ENCODE measurements around the gene TMPRSS6. TPM values are rescaled to one million over a fixed set of nuclear protein-coding genes. Genes with fewer than 3 reads are reported as not detected.
A peak's percentile ranks its signal among the peaks of the same experiment; 100 is the strongest.

The TMPRSS6 gene
- total RNA-seq, 1 donor from 2014 or later: 107 TPM

DNA sequence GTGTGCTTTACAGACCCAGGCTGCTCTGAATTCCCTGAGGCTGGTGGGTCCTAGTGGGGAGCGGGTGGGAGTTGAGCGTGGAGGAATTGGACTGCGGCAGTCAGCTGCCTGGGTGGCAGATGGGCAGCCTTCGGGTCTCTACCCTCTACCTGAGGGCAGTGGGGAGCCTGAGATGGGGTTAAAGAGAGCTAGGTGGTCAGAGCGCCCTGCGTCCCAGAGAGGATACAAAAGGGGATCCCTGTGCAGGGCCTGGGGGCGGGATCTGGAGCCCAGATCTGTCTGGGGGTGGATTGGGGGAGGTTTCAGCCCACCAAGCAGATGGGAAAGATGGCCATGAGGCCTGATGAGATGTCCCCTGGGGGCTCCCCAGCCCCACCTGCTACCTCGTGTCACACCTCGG is 39.8 kb downstream of the TMPRSS6 start:
- DNase-seq (ENCODE audit: low spot score): no peak
- ATAC-seq: no peak

DNA sequence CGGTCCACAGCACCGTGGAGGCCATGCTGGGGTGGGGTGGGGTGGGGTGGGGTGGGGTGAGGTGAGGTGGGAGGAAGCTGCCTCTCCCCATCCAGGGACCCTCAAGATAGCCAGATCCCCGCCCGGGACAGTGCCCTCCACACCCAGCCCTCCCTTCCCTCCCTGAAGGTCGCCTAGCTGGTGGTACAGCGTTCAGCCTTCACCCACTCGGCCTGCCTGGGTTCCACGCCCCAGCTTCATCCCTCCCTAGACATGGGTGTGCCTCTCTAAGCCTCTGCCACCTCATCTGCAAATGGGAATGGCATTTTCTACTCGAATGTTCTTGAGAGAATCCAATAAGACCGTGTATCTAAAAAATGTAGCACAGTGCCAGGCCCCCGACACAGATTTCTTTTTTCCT is 40.2 kb downstream of the TMPRSS6 start:
- ATAC-seq (no peak), DNase-seq (ENCODE audit: low spot score) (no peak)

DNA sequence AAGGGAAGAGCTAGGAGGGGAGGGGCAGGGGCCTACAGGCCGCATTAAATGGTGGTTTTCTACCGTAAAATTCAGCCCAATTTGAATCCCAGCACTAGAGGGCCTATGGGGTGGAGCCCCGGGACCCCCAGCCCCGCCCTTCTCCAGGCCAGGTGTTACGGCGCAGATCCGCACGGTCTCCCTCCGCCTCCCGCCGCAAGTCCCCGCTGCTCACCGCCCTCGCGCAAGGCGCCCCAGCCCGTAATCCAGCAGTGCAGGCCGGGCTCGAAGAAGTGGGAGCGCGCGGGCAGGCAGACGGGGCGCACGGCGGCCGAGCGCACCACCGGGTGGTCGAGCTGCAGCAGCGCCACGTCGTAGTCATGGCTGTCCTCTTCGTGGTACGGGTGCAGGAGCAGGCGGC is 40.7 kb downstream of the TMPRSS6 start:
- ATAC-seq (no peak), DNase-seq (ENCODE audit: low spot score) (no peak)

DNA sequence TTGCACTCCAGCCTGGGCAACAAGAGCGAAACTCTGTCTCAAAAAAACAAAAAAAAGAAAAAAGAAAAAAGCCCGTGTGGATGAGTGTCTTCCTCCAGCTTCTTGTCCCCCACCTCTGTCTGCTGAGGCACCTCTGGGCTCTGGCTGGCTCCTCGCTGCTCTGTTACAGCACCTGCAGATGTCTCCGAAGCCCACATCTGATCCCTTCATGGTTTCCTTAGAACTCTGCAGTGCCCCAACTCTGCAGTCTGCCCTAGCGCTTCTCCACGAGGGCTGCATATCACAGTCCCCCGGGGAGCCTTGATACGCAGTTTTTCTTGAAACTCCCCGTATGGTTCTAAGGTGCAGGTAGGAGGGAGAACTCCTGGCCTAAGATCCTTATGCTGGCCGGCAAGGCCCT is 42.1 kb downstream of the TMPRSS6 start:
- ATAC-seq (no peak), DNase-seq (ENCODE audit: low spot score) (no peak)

DNA sequence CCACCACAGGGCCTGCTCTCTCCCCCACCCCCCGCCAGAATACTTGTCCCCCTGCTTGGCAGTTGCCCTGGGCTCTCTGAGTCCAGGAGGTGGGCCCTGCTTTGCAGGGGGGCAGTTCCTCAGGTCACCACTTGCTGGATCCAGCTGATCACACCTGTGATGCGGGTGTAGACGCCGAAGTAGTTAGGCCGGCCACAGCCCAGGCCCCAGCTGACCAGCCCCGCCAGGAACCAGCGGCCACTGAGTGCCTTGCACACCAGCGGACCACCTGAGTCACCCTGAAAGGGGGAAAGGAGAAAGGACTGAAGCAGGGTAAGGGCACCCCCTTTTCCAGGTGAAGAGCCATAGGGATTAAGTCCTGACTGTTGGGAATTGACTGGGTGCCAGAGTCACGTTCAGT is 43.6 kb downstream of the TMPRSS6 start:
- ATAC-seq (no peak), DNase-seq (ENCODE audit: low spot score) (no peak)

DNA sequence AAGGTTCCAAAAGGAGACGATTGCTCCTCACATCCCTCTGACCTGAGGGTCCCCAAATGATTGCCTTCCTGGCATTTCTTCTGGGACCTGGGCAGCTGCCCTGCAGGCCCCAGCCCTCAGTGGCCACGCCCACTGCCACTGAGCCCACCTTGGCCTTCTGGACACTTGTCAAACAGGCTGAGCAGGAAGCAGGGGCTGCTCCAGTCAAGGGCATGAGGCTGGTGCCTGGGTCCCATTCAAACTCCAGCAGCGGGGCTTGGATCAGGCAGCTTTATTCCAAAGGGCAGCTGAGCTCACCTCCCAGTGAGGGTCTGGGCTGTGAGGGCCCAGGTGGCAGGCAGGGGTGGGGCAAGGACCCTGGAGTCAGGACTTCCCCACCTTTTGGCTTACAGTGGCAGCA is 44.3 kb downstream of the TMPRSS6 start:
- DNase-seq (ENCODE audit: low spot score) (no peak), ATAC-seq (no peak)

DNA sequence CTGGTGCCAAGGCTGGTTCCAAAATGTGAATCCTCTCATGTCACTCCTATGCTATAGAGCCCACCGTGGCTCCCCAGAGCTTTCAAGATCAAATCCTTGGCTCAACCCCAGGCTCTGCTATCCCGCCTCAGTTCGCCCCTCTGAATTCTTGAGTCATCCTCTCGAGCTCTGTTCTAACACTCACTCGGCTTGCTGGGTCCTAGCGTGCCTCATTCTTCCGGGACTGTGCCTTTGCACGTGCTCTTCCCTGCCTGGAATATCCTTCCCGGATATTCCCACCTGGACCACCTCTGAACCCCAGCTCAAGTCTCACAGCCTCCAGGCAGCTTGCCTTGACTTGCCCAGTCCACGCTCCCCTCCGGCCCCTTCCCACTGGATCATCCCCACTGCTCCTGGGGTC is 45.0 kb downstream of the TMPRSS6 start:
- ATAC-seq: no peak
- no peak for DNase-seq (ENCODE audit: low spot score)

DNA sequence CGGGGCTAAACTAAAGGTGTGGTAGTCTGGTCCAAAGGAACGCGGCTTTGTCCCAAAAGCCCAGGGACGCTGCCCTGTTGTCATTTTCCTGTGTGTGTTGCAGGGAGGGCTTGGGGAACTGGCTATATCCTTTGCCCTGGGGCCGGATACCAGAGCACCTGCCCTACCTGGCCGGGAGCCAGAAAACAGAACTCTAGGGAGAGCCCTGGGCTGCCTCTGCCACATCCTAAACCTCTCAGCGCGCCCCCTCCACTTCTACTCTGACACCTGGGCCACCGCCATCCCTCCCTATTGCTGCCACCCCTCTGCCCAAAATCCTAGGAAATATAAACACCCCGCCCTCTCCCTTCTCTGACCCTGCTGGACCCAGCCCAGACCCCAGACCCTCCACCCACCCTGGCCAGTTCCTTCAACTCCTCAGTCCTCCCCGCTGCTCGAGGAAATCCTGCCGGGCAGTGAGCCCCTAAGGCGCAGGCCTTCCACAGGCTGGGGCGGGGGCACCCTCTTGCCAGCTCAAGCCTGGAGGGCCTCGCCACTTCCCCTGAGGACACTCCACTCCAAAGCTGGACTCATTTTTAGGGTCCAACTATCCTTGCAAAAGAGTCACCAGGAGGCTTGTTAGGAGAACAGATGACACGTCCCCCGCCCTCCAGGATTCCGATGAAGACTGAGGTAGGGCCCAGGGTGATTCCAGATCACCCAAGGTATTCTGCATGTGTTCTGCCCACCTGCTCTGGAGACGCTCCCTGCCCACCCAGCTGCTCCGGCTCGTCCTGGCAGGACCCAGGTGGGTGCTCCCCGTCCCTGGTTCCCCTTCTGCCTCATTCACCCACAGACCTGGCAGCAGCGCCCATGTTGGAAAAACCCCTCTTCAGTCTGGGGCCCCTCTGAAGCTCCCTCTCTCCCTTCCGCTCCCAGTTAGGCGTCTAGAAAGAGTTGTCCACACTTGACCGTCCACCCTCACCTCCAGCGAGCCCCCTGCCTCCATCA is 45.8 kb downstream of the TMPRSS6 start:
- peak; percentile 60 for ATAC-seq
- peak; percentile 66 for DNase-seq (ENCODE audit: low spot score)

DNA sequence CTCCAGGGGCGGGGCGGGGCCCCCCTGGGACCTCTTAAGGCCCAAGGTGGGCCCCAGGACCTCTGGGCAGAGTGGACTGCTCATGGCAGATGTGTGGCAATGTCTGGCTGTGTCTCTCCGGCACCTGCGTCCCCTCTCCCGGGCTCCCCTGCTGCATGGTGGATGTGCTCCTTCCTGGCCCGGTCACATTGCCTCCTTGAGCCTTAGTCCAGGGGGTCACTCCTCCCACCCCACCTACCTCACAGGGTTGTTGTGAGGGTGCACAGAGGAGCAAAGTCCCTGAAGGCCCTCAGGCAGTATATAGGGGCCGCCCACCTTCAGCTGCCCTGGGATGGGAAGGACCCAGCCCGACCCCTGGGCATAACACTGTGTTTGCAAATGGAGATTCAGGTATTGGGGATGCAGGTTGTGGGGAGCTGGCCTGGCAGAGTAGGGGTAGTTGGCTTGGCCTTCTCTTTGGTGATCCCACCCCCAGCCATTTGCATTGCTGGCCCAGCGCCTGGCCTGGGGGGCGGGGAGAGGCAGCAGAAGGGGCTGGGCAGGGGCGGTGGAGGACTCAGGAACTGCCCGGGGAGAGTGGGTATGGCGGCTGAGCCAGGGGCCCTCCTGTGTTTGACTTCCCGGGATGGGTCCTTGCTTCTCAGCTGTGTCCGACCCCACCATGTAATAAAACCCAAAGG is 46.7 kb downstream of the TMPRSS6 start:
- DNase-seq (ENCODE audit: low spot score): no peak
- ATAC-seq: peak; percentile 3

DNA sequence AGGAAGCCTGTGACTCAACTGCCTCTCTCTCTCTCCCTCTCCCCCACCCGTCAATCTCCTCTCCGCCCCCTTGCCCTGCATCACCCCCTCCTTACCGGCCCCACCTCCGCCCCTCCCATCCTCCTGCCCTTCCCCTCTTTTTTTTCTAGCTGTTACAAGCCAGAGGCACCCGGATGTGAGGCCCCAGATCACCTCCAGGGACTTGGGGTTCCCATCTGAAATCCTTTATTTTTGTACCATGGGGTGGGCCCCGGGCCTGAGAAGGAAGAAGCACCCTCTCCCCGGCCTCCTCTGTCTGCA is 47.2 kb downstream of the TMPRSS6 start:
- no peak for DNase-seq (ENCODE audit: low spot score)
- no peak for ATAC-seq

DNA sequence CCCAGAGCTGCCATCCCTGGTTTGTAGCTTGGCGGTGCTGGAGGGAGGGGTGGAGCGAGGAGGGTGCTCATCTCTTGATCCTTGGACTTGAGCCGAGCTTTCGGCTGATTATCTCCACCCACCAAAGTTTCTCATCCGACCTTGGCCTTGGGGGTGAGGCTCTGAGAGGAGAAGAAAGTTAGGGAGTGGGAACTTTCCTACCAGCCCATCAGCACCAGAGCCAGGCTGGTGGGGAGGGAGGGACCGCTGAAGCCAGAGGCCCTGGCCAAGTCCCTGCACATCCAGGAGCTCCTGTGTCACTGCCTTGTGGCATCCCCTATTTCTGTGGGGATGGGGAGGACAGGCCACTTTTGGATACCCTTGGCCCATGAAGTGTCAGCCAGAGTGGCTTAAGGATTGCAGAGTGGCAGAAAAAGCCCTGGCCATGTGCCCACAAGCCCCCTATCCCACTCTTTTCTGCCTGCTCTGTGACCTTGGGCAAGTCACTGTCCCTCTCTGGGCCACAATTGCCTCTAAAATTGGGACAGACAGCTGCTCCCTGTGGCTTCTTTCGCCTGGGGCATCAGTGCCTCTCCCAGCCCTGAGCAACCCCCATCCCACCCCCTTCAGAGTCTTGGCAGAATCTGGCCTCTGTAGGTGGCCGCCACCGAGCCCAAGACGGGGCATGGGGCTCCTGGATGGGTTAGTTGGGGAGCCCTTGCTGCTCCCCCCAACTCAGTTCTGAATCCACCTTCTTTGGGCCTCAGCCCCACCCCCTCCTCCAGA is 47.7 kb downstream of the TMPRSS6 start:
- ATAC-seq (no peak), DNase-seq (ENCODE audit: low spot score) (no peak)

DNA sequence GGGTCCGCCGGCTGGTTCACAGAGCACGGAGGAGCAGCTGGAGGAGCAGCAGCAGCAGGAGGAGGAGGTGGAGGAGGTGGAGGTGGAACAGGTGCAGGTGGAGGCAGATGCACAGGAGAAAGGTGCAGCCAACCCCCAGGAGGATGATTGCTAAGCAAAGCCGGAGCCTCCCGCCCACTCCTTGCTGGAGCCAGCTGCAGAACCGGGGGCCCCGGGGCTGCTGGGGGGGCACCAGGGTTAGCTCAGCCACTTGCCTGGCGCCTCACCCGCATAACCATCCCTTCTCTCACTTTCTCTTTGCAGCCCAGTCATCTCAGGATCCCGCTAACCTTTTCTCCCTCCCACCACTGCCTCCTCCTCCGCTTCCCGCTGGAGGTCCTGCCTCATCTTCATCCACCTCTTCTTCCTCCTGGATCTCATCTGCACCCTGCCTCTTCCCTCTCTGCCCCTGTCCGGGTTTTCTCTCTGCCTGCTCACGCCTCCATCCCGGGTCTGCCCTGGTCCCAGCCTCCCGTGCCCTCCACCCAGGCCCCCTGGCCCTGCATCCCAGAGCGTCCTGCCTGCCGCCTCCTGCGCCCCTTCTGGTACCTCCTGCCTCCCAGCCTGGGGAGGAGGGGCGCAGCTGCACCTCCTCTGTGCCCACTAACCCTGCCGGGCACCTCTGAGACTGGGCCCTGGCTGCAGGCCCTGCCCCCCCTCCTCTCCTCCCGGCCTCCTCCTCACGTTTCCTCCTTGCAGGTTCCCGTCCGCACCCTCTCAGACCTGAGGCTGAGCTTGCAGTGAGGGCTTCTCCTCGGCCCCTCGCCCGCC is 48.5 kb downstream of the TMPRSS6 start:
- no peak for ATAC-seq

DNA sequence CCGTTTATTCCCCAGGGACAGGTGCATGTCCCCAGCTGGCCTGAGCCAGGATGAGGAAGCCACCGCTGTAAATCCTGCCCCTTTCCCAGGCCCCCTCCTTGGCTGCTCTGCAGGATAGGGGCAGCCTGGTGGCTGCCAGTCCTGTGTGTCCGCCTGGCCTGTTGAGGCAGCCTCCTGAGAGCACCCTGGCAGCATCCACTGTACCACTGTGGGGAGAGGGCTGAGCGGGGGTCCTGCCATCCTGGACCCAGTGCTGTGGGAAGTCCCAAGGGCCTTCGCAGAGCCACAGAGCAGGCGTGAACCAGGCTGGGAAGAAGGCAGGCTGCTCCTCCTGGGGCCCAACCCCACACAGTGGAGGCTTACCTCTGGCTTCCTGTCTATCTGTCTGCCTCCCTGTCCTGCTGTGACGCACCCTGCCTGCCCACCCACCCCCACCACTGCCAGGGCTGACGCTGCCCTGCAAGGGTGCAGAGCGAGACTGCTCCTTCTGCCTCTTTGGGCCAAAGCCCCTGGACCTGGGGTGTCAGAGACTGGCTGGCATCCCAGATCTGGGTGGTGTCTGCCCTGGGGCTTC is 49.5 kb downstream of the TMPRSS6 start:
- no peak for ATAC-seq
- no peak for DNase-seq (ENCODE audit: low spot score)

More for the DNA sequence above, 48.5 kb downstream of the TMPRSS6 start:
- DNase-seq (ENCODE audit: low spot score): no peak

DNA sequence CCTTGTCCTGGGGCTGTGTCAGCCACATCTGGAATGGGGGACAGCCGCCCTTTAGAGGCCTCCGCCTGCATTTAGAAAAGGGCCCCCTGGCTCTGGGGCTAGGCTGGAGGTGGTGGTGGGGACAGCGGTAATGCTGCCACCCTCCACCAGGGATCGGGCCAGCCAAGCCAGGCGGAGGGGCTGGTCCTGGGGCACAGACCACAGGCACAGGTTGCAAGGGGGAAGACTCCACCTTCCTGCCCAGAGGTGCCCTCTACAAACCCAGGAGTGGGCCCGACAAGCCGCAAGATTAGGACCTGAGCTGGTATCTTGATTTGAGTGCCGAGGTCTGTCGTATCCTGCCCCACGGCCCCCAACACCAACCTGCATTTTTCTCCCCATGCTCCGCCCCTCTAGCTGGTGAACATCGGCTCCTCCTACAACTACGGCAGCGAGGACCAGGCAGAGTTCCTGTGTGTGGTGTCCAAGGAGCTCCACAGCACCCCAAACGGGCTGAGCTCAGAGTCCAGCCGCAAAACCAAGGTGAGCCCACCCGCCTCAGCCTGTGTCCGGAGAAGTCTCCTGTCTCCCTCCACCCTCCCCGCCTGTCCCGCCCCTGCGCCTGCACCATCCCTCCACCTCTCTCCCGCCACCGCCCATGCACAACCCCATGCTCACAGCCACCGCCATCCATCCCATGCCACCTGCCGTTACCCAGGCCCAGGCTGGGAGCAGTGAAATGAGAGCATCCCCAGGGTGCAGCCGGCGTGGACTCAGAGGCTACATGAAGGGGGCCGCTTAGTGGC is 50.4 kb downstream of the TMPRSS6 start:
- DNase-seq (ENCODE audit: low spot score) (no peak), ATAC-seq (no peak)

DNA sequence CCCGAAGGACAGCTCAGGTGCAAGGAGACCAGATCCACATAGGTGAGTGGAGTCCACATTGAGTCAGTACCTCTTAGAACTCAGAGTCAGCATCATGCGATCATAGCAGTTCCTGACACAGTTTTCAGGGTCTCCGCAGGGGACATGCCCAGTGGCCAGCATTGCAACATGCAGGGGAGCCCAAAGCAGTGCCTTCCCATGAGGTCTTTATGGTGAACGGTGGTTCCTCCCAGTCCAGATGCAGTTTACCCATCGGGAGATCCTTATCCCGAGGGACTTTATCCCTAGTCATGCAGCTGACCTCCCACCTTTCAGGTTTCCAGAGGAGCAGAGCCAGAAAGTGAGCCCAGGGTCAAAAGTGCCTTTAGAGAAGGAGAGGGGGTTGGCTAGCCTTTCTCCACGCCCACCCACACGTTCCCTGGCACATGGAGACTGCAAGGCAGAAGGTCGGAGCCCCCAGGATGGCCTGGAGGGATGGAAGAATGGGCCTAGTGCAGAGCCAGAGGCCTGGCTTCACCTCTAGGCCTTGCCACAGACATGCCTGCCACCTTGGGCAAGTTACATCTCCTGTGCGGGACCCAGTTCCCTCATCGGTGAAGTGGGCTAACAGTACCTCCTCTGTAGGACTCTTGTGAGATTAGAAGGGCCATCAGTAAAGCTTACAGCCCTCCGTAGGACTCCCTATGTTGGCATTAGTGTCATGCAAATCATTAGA is 51.6 kb downstream of the TMPRSS6 start:
- ATAC-seq: no peak
- no peak for DNase-seq (ENCODE audit: low spot score)

DNA sequence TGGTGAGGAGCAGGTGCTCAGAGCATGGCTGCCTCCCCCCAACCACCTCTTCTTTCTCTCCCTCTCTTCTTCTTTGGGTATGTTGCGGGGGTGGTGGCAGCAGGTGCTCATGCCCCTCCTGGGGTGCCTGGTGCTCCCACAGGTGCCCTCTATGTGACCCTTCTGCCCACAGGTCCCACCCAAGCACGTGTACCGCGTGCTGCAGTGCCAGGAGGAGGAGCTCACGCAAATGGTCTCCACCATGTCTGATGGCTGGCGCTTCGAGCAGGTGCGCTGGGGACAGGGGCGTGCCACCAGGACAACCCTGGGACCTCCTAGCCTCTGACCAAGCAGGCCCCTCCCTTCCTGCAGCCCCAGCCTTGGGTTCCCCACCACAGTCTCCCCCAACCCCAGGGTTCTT is 52.3 kb downstream of the TMPRSS6 start:
- ATAC-seq (no peak), DNase-seq (ENCODE audit: low spot score) (no peak)

DNA sequence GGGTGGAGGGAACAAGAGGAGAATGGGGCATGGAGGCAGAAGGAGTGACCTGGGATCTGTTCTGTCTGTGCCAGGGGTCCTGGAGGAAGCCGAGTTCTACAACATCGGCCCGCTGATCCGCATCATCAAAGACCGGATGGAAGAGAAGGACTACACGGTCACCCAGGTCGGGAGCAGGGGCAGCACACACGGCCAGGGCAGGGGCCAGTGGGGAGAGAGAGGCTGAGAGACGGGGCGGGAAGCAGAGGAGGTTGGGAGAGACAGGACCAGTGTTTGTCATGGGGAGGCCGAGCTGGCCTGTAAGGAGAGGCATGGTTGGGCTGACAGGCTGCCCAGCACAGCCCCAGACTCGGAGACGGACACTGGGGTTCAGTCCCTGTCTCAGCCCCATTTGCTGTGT is 53.3 kb downstream of the TMPRSS6 start:
- no peak for ATAC-seq
- no peak for DNase-seq (ENCODE audit: low spot score)

DNA sequence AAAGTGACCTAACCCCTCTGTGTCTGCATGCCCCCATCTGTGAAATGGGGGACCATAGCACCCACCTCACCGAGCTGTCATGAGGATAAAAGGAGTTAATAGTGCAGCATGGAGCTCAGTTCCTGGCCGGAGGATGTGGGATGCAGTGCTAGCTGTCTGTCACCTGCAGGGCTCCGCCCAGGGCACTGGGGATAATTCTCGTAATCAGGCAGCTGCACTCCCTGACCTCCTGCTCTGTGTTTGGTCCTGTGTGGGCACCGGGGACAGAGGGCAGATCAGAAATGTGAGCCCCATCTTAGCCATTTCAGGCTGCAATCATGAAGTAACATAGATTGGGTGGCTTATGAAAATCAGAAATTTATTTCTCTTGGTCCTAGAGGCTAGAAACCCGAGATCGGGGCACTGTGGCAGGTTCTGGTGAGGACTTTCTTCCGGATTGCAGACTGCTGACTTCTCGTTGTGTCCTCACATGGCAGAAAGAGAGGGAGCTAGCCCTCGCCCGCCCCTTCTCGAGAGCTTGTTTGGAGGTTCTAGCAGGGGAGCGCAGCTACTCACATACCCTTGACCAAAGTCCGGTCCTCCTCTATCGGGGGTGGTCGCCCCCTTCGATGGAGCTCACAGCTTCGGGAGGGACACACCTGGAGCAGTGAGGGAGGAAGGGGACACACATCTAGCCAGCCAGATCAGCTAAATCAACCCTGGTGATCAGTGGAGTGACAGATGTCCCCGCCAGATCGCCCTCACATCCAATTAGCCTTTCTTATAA is 54.7 kb downstream of the TMPRSS6 start:
- DNase-seq (ENCODE audit: low spot score): no peak
- ATAC-seq: peak; percentile 44

Data from left lobe of liver (tissue), 2 donors.